Measurements from ENCODE around the gene NABP2.

DNA sequence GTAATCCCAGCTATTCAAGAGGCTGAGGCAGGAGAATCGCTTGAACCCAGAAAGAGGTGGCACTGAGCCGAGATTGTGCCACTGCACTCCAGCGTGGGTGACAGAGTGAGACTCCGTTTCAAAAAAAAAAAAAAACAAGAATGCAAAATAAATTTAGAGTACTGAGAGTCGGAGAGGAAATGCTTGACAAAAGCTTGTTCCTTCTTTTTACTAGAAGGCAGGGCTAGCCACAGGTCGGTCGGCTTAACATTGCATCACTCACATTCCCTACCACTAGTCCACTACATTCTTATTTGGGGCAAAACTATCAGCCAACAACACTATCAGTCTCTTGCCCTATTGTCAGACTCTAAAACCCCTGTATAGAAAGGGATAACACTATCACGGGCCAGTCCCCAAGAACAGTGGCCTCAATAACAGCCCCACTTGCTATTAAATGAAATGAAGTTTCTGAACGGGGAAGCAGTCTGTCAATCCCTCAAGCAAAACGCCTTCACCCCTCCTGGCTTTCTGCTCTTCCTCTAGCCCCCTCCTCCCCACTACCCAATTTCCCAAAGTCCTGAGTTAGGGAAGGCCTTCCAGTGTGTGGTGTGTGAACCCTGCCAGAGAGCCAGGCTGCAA, 3.4 kb upstream of the NABP2 start:
- TF ChIP-seq BRCA1 (IDR thresholded peaks at IDR 0.05; ENCODE audit: low read depth, low read length) = no peak
- no peak for TF ChIP-seq CHD1 (IDR thresholded peaks at IDR 0.05; ENCODE audit: low read depth, low read length)
- no peak for TF ChIP-seq CHD4 (IDR thresholded peaks at IDR 0.05)
- TF ChIP-seq, protein P1, sequence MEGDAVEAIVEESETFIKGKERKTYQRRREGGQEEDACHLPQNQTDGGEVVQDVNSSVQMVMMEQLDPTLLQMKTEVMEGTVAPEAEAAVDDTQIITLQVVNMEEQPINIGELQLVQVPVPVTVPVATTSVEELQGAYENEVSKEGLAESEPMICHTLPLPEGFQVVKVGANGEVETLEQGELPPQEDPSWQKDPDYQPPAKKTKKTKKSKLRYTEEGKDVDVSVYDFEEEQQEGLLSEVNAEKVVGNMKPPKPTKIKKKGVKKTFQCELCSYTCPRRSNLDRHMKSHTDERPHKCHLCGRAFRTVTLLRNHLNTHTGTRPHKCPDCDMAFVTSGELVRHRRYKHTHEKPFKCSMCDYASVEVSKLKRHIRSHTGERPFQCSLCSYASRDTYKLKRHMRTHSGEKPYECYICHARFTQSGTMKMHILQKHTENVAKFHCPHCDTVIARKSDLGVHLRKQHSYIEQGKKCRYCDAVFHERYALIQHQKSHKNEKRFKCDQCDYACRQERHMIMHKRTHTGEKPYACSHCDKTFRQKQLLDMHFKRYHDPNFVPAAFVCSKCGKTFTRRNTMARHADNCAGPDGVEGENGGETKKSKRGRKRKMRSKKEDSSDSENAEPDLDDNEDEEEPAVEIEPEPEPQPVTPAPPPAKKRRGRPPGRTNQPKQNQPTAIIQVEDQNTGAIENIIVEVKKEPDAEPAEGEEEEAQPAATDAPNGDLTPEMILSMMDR (IDR thresholded peaks at IDR 0.05 in 2 of 3, conservative IDR thresholded peaks at IDR 0.05 in 1 of 3; ENCODE audit: control insufficient read depth in 2 of 3, extremely low read depth in 1 of 3, insufficient read depth in 1 of 3, low read depth in 3 of 3, low read length in 3 of 3) = no peak

Measured in GM12878 (cell line).